Activated naive CD4-positive, alpha-beta T cell treated with anti-CD3 and anti-CD28 coated beads, Interleukin-2, amount 50 U/mL, for 72 hours (primary cell): ENCODE measurements around the gene KIF4A. TPM values are rescaled to one million over a fixed set of nuclear protein-coding genes. Genes with fewer than 3 reads are reported as not detected.

Experiments
- ATAC-seq, 2 donors: fragments of 150-1000 bp; cut with Tn5 transposase; 2 replicates each; pipeline ENCODE4 v1.10.0; 2021; ENCODE audit warnings: mild to moderate bottlenecking in 2 of 2, moderate library complexity in 2 of 2
- DNase-seq, 2 donors: peaks; one replicate each; pipeline ENCODE4 v3.0.0; 2021 to 2022; ENCODE audit warnings: low spot score in 2 of 2
- H3K27ac Mint-ChIP-seq, 2 donors: one replicate each; pipeline ENCODE4 v1.8.0; 2022; ENCODE audit warnings: mild to moderate bottlenecking in 2 of 2, mixed read lengths in 2 of 2
- H3K36me3 Mint-ChIP-seq, 2 donors: one replicate each; pipeline ENCODE4 v1.8.0; 2022; ENCODE audit warnings: mixed read lengths in 2 of 2
- H3K9me3 Mint-ChIP-seq, 2 donors: one replicate each; pipeline ENCODE4 v1.8.0; 2022; ENCODE audit warnings: mixed read lengths in 2 of 2
- total RNA-seq, 2 donors: library from RNA; stranded (reverse); gene quantifications; one replicate each; pipeline ENCODE4 v1.2.3, GENCODE V29; 2022

KIF4A gene
- total RNA-seq, 2 donors from 2014 or later: 28.0 to 38.0 TPM

- DNase-seq (no peak), ATAC-seq (no peak)
- Mint-ChIP-seq H3K36me3 (no peaks in the 10 kb centered on the region), H3K9me3 (no peaks in the 10 kb centered on the region), H3K27ac (no peak overlapping the region)
Measured at GRCh38 chrX:70421618-70422017, 131.7 kb downstream of the KIF4A start.

- ATAC-seq: peak; percentile 31 to 40
- Mint-ChIP-seq H3K36me3 (no peaks in the 10 kb centered on the region), H3K27ac (peak within 1 kb of the TSS in 1 of 2 donors; percentile 50), H3K9me3 (no peaks in the 10 kb centered on the region)
- DNase-seq: no peak
Measured at GRCh38 chrX:70422851-70423341, 133.0 kb downstream of the KIF4A start, which contains the start of gene GDPD2. Gene GDPD2 (plus strand): TSS chrX:70423314. CDS start chrX:70424985, 1,671 bp downstream.

- Mint-ChIP-seq H3K27ac (no peak overlapping the region), H3K36me3 (no peaks in the 10 kb centered on the region), H3K9me3 (no peaks in the 10 kb centered on the region)
- ATAC-seq (no peak), DNase-seq (no peak)
Measured at GRCh38 chrX:70423936-70424675, 134.2 kb downstream of the KIF4A start.

- no peak for ATAC-seq
- DNase-seq: no peak
- Mint-ChIP-seq H3K9me3 (no peaks in the 10 kb centered on the region), H3K36me3 (no peaks in the 10 kb centered on the region), H3K27ac (no peak overlapping the region)
Measured at GRCh38 chrX:70424801-70425200, 134.9 kb downstream of the KIF4A start.

GRCh38 chrX:70426286-70427278 is 136.7 kb downstream of the KIF4A start:
- Mint-ChIP-seq H3K36me3 (no peaks in the 10 kb centered on the region), H3K27ac (no peak overlapping the region), H3K9me3 (no peaks in the 10 kb centered on the region)
- DNase-seq: no peak
- no peak for ATAC-seq

GRCh38 chrX:70427365-70427764 is 137.5 kb downstream of the KIF4A start:
- Mint-ChIP-seq H3K9me3 (no peaks in the 10 kb centered on the region), H3K27ac (no peak overlapping the region), H3K36me3 (no peaks in the 10 kb centered on the region)
- DNase-seq (no peak), ATAC-seq (no peak)

- H3K9me3 Mint-ChIP-seq: no peaks in the 10 kb centered on the region
- DNase-seq (no peak), ATAC-seq (no peak)
- H3K27ac Mint-ChIP-seq: no peak overlapping the region
- H3K36me3 Mint-ChIP-seq: no peaks in the 10 kb centered on the region
Measured at GRCh38 chrX:70429759-70430158, 139.9 kb downstream of the KIF4A start.

- Mint-ChIP-seq H3K9me3 (no peaks in the 10 kb centered on the region), H3K36me3 (no peaks in the 10 kb centered on the region), H3K27ac (peak overlapping the region; percentile 84 to 95)
- ATAC-seq (no peak), DNase-seq (no peak)
Measured at GRCh38 chrX:70432936-70433847, 143.3 kb downstream of the KIF4A start.

- no peaks in the 10 kb centered on the region for H3K36me3 Mint-ChIP-seq
- H3K9me3 Mint-ChIP-seq: no peaks in the 10 kb centered on the region
- DNase-seq: peak; percentile 72
- H3K27ac Mint-ChIP-seq: peak overlapping the region; percentile 84 to 95
- ATAC-seq: peak; percentile 85 to 86
Measured at GRCh38 chrX:70433848-70434351, 144.0 kb downstream of the KIF4A start.

GRCh38 chrX:70434352-70434866 is 144.5 kb downstream of the KIF4A start:
- DNase-seq (peak in 1 of 2 donors; percentile 39), ATAC-seq (peak; percentile 72 to 75)
- Mint-ChIP-seq H3K27ac (peak overlapping the region; percentile 84 to 95), H3K36me3 (no peaks in the 10 kb centered on the region), H3K9me3 (no peaks in the 10 kb centered on the region)

GRCh38 chrX:70434914-70435586 is 145.1 kb downstream of the KIF4A start:
- DNase-seq (no peak), ATAC-seq (no peak)
- Mint-ChIP-seq H3K36me3 (no peaks in the 10 kb centered on the region), H3K27ac (no peak overlapping the region), H3K9me3 (no peaks in the 10 kb centered on the region)

- H3K9me3 Mint-ChIP-seq: no peaks in the 10 kb centered on the region
- no peak overlapping the region for H3K27ac Mint-ChIP-seq
- no peak for DNase-seq
- ATAC-seq: no peak
- H3K36me3 Mint-ChIP-seq: no peaks in the 10 kb centered on the region
Measured at GRCh38 chrX:70436343-70436742, 146.4 kb downstream of the KIF4A start.

GRCh38 chrX:70437011-70437410 is 147.1 kb downstream of the KIF4A start:
- DNase-seq (no peak), ATAC-seq (no peak)
- no peaks in the 10 kb centered on the region for H3K9me3 Mint-ChIP-seq
- H3K27ac Mint-ChIP-seq: no peak overlapping the region
- no peaks in the 10 kb centered on the region for H3K36me3 Mint-ChIP-seq

GRCh38 chrX:70437921-70438665 is 148.2 kb downstream of the KIF4A start:
- Mint-ChIP-seq H3K36me3 (no peaks in the 10 kb centered on the region), H3K9me3 (no peaks in the 10 kb centered on the region), H3K27ac (no peak overlapping the region)
- DNase-seq (no peak), ATAC-seq (no peak)

GRCh38 chrX:70439016-70439415 is 149.1 kb downstream of the KIF4A start:
- DNase-seq (no peak), ATAC-seq (peak; percentile 28 to 36)
- Mint-ChIP-seq H3K9me3 (no peaks in the 10 kb centered on the region), H3K36me3 (no peaks in the 10 kb centered on the region), H3K27ac (no peak overlapping the region)
